ENCODE results near the gene STK11.

GRCh38 chr19:1252221-1252820 lies 46.7 kb downstream of the STK11 start:
- TF ChIP-seq CTCF (IDR thresholded peaks at IDR 0.05; ENCODE audit: low read length) (no peak), EZH2phosphoT487 (IDR thresholded peaks at IDR 0.05; ENCODE audit: low read length) (no peak)

Data from MM.1S (cell line).